Measurements from ENCODE around the gene CCDC71L. TPM values are rescaled to one million over a fixed set of nuclear protein-coding genes. Genes with fewer than 3 reads are reported as not detected.

CCDC71L gene
- total RNA-seq, 1 experiment from 2014 or later: 21.1 TPM

- no peaks in the 10 kb centered on the region for H3K36me3 ChIP-seq (ENCODE audit: control insufficient read depth in 1 of 2, insufficient read depth in 2 of 2, low read length in 2 of 2)
- H4K20me1 ChIP-seq (ENCODE audit: insufficient read depth): no peaks in the 10 kb centered on the region
- H3K4me2 ChIP-seq (ENCODE audit: low read length): no peak overlapping the region
- H2AFZ ChIP-seq (ENCODE audit: low read depth, low read length, poor library complexity, severe bottlenecking): no peak overlapping the region
- H3K9me2 ChIP-seq (ENCODE audit: insufficient read depth): no peaks in the 10 kb centered on the region
- no peak for ATAC-seq
- H3K9ac ChIP-seq (ENCODE audit: low read length): no peak overlapping the region
- ChIA-PET RAD21 (ENCODE audit: low non-redundant PET in 1 of 2, low total read pairs in 2 of 2, uncharacterized antibody in 2 of 2, unreplicated experiment in 2 of 2) (interaction anchor here in 1 of 2 experiments (0.7 kb wide), 1 partner anchor 11 kb away, joined by 3 read pairs; no protein-coding TSS in a partner anchor), CTCF (no interaction called here), POLR2A (no interaction called here)
- BruUV-seq (replicated peaks): no TSS peak
- H3K79me2 ChIP-seq (ENCODE audit: insufficient read depth, low read length): no peaks in the 10 kb centered on the region
- H3K27ac ChIP-seq (ENCODE audit: low read depth, low read length): no peak overlapping the region
- H3K27me3 ChIP-seq (ENCODE audit: insufficient read depth, low read length): no peaks in the 10 kb centered on the region
- H3K9me3 ChIP-seq (ENCODE audit: control insufficient read depth in 1 of 2, insufficient read depth in 1 of 2, low read depth in 1 of 2, low read length in 2 of 2): no peaks in the 10 kb centered on the region
- intact Hi-C loops (cut with micrococcal nuclease): no loop called here
- TF ChIP-seq CTCF (IDR thresholded peaks at IDR 0.05 in 2 of 3, conservative IDR thresholded peaks at IDR 0.05 in 1 of 3; ENCODE audit: borderline replicate concordance in 1 of 3, insufficient read depth in 1 of 3, low read depth in 2 of 3, low read length in 2 of 3): no peak
- TF ChIP-seq ELF1 (IDR thresholded peaks at IDR 0.05; ENCODE audit: borderline replicate concordance, low read depth): no peak
- no peak for TF ChIP-seq ZBTB33 (IDR thresholded peaks at IDR 0.05; ENCODE audit: extremely low read depth, insufficient replicate concordance, low read length)
- TF ChIP-seq RAD21 (IDR thresholded peaks at IDR 0.05; ENCODE audit: low read depth): no peak
- no peak for TF ChIP-seq POLR2A (IDR thresholded peaks at IDR 0.05; ENCODE audit: borderline replicate concordance, extremely low read depth, insufficient read depth, insufficient read length)
- TF ChIP-seq SIN3A (IDR thresholded peaks at IDR 0.05; ENCODE audit: low read depth): no peak
- DNase-seq (ENCODE audit: low read depth, low spot score): no peak
- no peaks in the 10 kb centered on the region for H3K4me1 ChIP-seq (ENCODE audit: control insufficient read depth in 1 of 2, insufficient read depth in 2 of 2, low read length in 2 of 2)
- H3K4me3 ChIP-seq (replicated peaks in 1 of 2; ENCODE audit: low read depth in 1 of 2, low read length in 2 of 2): no peak overlapping the region
Observed at GRCh38 chr7:106616708-106617051, 44.3 kb downstream of the CCDC71L start.

Measured in HCT116 (cell line).